ENCODE data around the gene SATB2.

GRCh38 chr2:199443589-199444130 lies 14.1 kb downstream of the SATB2 start:
- no peak for TF ChIP-seq CTCF (IDR thresholded peaks at IDR 0.05)
- no peak for TF ChIP-seq POLR2A (IDR thresholded peaks at IDR 0.05)
